Central memory CD8-positive, alpha-beta T cell (primary cell): ENCODE results near the gene PTPRF.
A peak's percentile ranks its signal among the peaks of the same experiment; 100 is the strongest.
"Not testable (repeated sequence)": the region's sequence is repeated elsewhere in the genome, so short reads cannot be mapped to it uniquely, and the experiment has no call there.

Experiments
- ATAC-seq: fragments of 150-1000 bp; cut with Tn5 transposase; replicated peaks from 2 replicates; pipeline ENCODE4 v1.10.0; 2022; ENCODE audit warnings: mild to moderate bottlenecking, moderate FRiP score, moderate number of reproducible peaks; ENCODE audit not compliant: poor library complexity, severe bottlenecking; ENCODE audit errors: extremely low read depth
- DNase-seq, 2 donors: peaks; one replicate each; pipeline ENCODE4 v3.0.0; 2021; ENCODE audit warnings: low spot score in 2 of 2
- H3K27ac Mint-ChIP-seq: one replicate; pipeline ENCODE4 v1.8.0; 2022; ENCODE audit warnings: low read depth, mild to moderate bottlenecking, moderate library complexity, mixed read lengths
- H3K27me3 Mint-ChIP-seq: one replicate; pipeline ENCODE4 v1.8.0; 2022; ENCODE audit warnings: mixed read lengths
- H3K36me3 Mint-ChIP-seq: one replicate; pipeline ENCODE4 v1.8.0; 2022; ENCODE audit warnings: mild to moderate bottlenecking, moderate library complexity, mixed read lengths; ENCODE audit not compliant: insufficient read depth
- H3K4me1 Mint-ChIP-seq: one replicate; pipeline ENCODE4 v1.8.0; 2022; ENCODE audit warnings: mixed read lengths
- H3K4me3 Mint-ChIP-seq: one replicate; pipeline ENCODE4 v1.8.0; 2022; ENCODE audit warnings: mild to moderate bottlenecking, moderate library complexity, mixed read lengths
- H3K9me3 Mint-ChIP-seq: one replicate; pipeline ENCODE4 v1.8.0; 2022; ENCODE audit warnings: mixed read lengths

PTPRF gene

GRCh38 chr1:43530483-43531106, at the start of gene PTPRF:
PTPRF (plus strand) TSS chr1:43530883; CDS start chr1:43545076, 14,193 bp downstream.
- Mint-ChIP-seq H3K4me3 (peak within 1 kb of the TSS; percentile 91), H3K27ac (peak within 1 kb of the TSS; percentile 59), H3K36me3 (peaks cover 3% of the 10 kb centered on the region), H3K9me3 (no peaks in the 10 kb centered on the region), H3K27me3 (peaks cover 60% of the 10 kb centered on the region), H3K4me1 (peaks cover 23% of the 10 kb centered on the region)
- no peak for ATAC-seq
- no peak for DNase-seq

DNA sequence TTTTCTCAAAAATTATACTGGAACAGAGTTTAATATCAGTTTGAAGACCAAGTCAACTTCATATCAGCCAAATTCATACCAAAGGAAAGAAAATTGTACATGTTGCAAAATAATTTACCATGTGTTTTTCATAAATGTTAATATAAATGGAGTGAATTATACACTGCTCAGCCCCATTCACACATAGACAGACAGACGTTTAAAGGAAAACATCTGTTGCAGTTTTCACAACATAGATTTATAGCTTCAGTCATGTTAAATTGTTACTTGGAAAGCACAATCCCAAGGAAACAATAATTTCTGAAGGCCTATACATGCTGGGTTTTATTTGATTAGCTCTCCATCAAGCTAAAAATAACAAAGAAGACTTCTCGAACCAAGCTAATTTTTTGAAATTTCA, 49.2 kb upstream of the PTPRF start:
- H3K27ac Mint-ChIP-seq: no peak overlapping the region
- ATAC-seq (no peak), DNase-seq (no peak)
- no peaks in the 10 kb centered on the region for H3K9me3 Mint-ChIP-seq
- H3K36me3 Mint-ChIP-seq: no peaks in the 10 kb centered on the region
- H3K4me1 Mint-ChIP-seq: peaks cover 5% of the 10 kb centered on the region
- peaks cover 37% of the 10 kb centered on the region for H3K27me3 Mint-ChIP-seq
- no peak overlapping the region for H3K4me3 Mint-ChIP-seq

DNA sequence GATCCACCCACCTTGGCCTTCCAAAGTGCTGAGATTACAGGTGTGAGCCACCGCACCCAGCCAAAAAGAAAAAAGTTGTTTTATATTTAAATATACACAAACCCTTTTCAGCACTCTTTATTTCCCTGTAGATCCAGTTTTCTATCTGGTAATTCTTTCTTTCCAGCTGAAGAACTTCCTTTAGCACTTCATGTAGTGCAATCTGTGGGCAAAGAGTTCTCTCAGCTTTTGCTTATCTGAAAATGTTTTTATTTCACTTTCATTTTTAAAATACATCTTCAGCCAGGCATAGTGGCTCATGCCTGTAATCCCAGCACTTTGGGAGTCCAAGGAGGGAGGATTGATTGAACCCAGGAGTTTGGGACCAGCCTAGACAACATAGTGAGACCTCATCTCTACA, 48.5 kb upstream of the PTPRF start:
- Mint-ChIP-seq H3K4me1 (peaks cover 5% of the 10 kb centered on the region), H3K27ac (no peak overlapping the region), H3K9me3 (no peaks in the 10 kb centered on the region), H3K36me3 (no peaks in the 10 kb centered on the region), H3K4me3 (no peak overlapping the region), H3K27me3 (peaks cover 30% of the 10 kb centered on the region)
- ATAC-seq (no peak), DNase-seq (no peak)

DNA sequence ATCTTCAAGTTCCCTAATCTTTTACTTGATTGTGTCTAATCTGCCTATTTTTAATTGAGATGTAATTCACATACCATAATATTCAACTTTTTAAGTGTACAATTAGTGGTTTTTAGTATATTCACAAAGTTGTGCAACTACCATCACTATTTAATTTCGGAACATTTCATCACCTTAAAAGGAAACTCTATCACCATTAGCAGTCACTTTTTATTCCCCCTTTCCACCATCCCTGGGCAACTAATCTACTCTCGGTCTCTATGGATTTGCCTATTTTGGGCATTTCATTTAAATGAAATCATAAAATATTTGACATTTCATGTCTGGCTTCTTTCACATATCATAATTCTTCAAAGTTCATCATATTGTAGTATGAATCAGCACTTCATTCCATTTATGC, 46.3 kb upstream of the PTPRF start:
- DNase-seq (no peak), ATAC-seq (no peak)
- Mint-ChIP-seq H3K4me1 (peaks cover 5% of the 10 kb centered on the region), H3K4me3 (no peak overlapping the region), H3K27ac (no peak overlapping the region), H3K27me3 (peaks cover 15% of the 10 kb centered on the region), H3K36me3 (no peaks in the 10 kb centered on the region), H3K9me3 (no peaks in the 10 kb centered on the region)

GRCh38 chr1:43488165-43488564, 42.5 kb upstream of the PTPRF start:
- Mint-ChIP-seq H3K9me3 (peaks cover 12% of the 10 kb centered on the region), H3K27ac (no peak overlapping the region), H3K27me3 (no peaks in the 10 kb centered on the region), H3K36me3 (no peaks in the 10 kb centered on the region), H3K4me1 (no peaks in the 10 kb centered on the region), H3K4me3 (no peak overlapping the region)
- DNase-seq (no peak), ATAC-seq (no peak)

DNA sequence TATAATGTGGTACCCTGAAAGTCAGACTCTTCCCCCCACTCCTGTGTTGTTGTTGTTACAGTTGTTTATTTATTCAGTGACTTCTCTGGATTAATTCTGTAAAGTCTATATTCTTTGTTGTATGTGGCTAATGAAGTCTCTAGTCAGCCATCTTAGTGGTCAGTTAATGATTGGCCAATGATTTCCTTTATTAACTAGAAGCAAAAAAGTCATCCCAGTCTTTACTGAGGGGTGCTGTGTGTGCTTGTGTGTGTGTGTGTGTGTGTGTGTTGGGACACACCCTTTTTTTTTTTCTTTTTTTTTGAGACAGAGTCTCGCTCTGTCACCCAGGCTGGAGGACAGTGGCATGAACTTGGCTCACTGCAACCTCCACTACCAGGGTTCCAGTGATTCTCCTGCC, 39.6 kb upstream of the PTPRF start:
- no peak overlapping the region for H3K4me3 Mint-ChIP-seq

DNA sequence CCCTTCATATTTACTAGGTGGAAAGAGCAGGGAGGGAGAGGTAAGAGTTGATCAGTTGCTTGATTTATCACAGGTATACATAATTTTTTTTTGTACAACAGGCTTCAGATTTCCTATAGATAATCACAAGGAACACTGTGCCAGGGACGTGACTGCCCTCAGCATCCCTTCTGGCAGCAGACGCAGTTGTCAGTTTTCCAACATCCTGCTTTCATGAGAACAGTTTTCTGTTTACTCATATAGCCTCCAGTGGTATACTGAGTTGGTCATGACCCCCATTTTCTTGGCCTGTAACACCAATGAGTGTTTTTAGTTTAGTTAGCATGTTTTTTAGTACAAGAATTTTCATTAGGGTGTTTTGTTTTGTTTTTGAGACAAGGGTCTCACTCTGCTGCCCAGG, 37.9 kb upstream of the PTPRF start:
- DNase-seq: no peak
- no peaks in the 10 kb centered on the region for H3K4me1 Mint-ChIP-seq
- H3K9me3 Mint-ChIP-seq: peaks cover 12% of the 10 kb centered on the region

More for the DNA sequence above, 39.6 kb upstream of the PTPRF start:
- H3K9me3 Mint-ChIP-seq: peaks cover 12% of the 10 kb centered on the region
- no peaks in the 10 kb centered on the region for H3K36me3 Mint-ChIP-seq
- H3K27me3 Mint-ChIP-seq: peaks cover 24% of the 10 kb centered on the region
- H3K4me1 Mint-ChIP-seq: no peaks in the 10 kb centered on the region
- no peak overlapping the region for H3K27ac Mint-ChIP-seq
- DNase-seq: no peak
- no peak for ATAC-seq

DNA sequence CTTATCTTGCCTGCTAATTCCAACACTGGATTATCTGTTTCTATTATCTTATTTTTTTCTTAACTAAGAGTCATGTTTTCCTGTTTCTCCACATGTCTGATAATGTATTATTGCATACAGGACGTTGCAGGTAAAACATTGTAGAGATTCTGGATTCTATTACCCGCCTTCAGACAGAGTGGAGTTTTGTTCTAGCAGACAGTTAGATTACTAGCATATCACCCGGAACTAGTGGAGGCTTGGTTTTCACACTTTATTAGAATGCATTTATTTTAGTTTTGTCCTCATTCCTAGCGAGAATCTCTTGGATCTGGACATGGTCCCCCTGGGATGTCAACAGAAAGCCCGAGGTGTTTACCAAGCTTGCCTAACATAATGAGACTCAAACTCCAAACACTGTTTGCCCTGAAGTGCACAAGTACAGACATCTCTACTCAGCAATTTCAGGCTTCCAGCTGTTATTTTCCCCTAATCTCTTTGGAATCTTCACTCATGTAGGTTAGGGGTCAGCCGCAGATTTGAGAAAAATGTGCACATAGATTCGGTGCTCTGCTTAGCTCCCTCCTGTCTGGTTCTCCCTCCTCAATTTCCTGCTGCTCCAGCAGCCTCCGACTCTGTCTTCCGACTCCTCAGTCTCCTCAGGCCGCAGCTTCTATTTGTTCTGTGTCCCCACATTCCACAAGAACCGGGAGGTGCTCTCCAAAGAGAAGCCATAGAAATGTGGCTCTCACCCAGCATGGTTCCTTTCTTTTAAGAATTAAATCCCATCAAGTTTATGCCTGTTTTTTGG, 36.8 kb upstream of the PTPRF start:
- Mint-ChIP-seq H3K27me3 (peaks cover 32% of the 10 kb centered on the region), H3K27ac (no peak overlapping the region), H3K4me1 (no peaks in the 10 kb centered on the region), H3K9me3 (peaks cover 12% of the 10 kb centered on the region), H3K36me3 (no peaks in the 10 kb centered on the region), H3K4me3 (no peak overlapping the region)
- ATAC-seq (no peak), DNase-seq (no peak)

More for the DNA sequence above, 37.9 kb upstream of the PTPRF start:
- Mint-ChIP-seq H3K4me3 (no peak overlapping the region), H3K27ac (no peak overlapping the region), H3K36me3 (no peaks in the 10 kb centered on the region), H3K27me3 (peaks cover 29% of the 10 kb centered on the region)
- no peak for ATAC-seq

DNA sequence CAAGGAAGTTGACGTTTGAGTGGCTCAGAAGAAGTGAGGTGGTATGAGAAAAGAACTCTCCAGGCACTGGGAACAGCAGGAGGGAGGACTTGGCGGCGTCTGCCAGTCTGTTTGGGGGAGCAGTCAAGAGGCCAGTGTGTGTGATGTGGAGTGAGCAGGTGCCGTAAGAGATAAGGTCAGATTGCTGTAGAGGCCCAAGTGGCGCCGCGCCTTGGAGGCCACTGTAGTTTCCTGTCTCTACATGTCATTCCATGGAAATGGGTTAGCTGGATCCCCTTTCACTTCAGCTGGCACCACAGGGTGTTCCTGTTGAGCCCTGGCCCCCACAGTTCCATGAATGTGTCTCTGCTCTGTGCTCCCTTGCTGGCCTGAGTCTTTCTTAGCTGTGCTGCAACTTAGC, 35.5 kb upstream of the PTPRF start:
- H3K27ac Mint-ChIP-seq: no peak overlapping the region
- DNase-seq (no peak), ATAC-seq (no peak)
- H3K9me3 Mint-ChIP-seq: peaks cover 8% of the 10 kb centered on the region
- no peaks in the 10 kb centered on the region for H3K36me3 Mint-ChIP-seq
- H3K4me1 Mint-ChIP-seq: no peaks in the 10 kb centered on the region
- no peak overlapping the region for H3K4me3 Mint-ChIP-seq
- peaks cover 42% of the 10 kb centered on the region for H3K27me3 Mint-ChIP-seq

DNA sequence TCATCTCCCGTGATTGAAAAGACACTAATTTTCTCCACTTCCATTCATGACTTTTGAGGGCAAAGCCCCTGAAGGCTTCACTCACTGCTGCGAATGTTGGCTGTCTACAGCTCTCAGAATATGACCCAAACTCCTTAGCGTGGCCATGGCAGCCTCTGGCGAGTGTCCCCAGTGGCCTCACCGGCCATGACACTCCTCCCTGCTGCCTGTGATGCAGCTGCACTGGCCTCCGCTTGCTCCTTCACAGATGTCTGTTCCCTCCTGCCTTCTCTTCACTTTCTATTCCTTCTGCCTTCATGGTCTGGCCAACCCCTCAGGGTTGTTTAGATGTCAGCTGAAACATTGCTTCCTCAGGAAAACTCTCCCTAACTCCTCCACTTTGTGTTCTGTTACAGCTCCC, 30.8 kb upstream of the PTPRF start:
- Mint-ChIP-seq H3K27me3 (peaks cover 51% of the 10 kb centered on the region), H3K4me3 (no peak overlapping the region), H3K36me3 (no peaks in the 10 kb centered on the region), H3K4me1 (no peaks in the 10 kb centered on the region), H3K27ac (no peak overlapping the region), H3K9me3 (no peaks in the 10 kb centered on the region)
- DNase-seq (no peak), ATAC-seq (no peak)

- not testable (repeated sequence) for H3K4me3 Mint-ChIP-seq, DNase-seq, H3K27ac Mint-ChIP-seq, H3K9me3 Mint-ChIP-seq, H3K36me3 Mint-ChIP-seq, ATAC-seq, H3K4me1 Mint-ChIP-seq
- peaks cover 60% of the 10 kb centered on the region for H3K27me3 Mint-ChIP-seq
Measured at GRCh38 chr1:43501806-43502205, 28.9 kb upstream of the PTPRF start.

- Mint-ChIP-seq H3K4me3 (no peak overlapping the region), H3K9me3 (no peaks in the 10 kb centered on the region), H3K27me3 (peaks cover 67% of the 10 kb centered on the region), H3K4me1 (no peaks in the 10 kb centered on the region), H3K36me3 (no peaks in the 10 kb centered on the region), H3K27ac (no peak overlapping the region)
- DNase-seq (no peak), ATAC-seq (no peak)
Measured at GRCh38 chr1:43503534-43503933, 27.1 kb upstream of the PTPRF start.

GRCh38 chr1:43505077-43505780, 25.5 kb upstream of the PTPRF start:
- H3K4me1 Mint-ChIP-seq: no peaks in the 10 kb centered on the region
- ATAC-seq (no peak), DNase-seq (no peak)
- no peak overlapping the region for H3K27ac Mint-ChIP-seq
- H3K4me3 Mint-ChIP-seq: no peak overlapping the region
- H3K27me3 Mint-ChIP-seq: peaks cover 63% of the 10 kb centered on the region
- H3K36me3 Mint-ChIP-seq: no peaks in the 10 kb centered on the region
- H3K9me3 Mint-ChIP-seq: no peaks in the 10 kb centered on the region
